DND-41 (cell line): ENCODE data around the gene NFKBIE.

Experiments used
- CTCF ChIP-seq: IDR thresholded peaks from 2 replicates; pipeline ENCODE4 v1.5.1; 2012; ENCODE audit warnings: borderline replicate concordance, low read length, moderate library complexity, mild to moderate bottlenecking; ENCODE audit not compliant: poor library complexity, severe bottlenecking; ENCODE audit errors: extremely low read depth
- EZH2 ChIP-seq: IDR thresholded peaks from 3 replicates; pipeline ENCODE4 v1.6.1; 2012; ENCODE audit warnings: borderline replicate concordance, low read depth, mild to moderate bottlenecking, moderate library complexity, low read length, inconsistent platforms; ENCODE audit not compliant: severe bottlenecking

- no peak for TF ChIP-seq EZH2
- TF ChIP-seq CTCF: no peak
Measured at GRCh38 chr6:44273617-44274016, 8.3 kb upstream of the NFKBIE start.
